Measurements from ENCODE around the gene TNS1. TPM values are rescaled to one million over a fixed set of nuclear protein-coding genes. Genes with fewer than 3 reads are reported as not detected.

Gene TNS1
- total RNA-seq, 1 experiment from 2014 or later, result 3.4 TPM

DNA sequence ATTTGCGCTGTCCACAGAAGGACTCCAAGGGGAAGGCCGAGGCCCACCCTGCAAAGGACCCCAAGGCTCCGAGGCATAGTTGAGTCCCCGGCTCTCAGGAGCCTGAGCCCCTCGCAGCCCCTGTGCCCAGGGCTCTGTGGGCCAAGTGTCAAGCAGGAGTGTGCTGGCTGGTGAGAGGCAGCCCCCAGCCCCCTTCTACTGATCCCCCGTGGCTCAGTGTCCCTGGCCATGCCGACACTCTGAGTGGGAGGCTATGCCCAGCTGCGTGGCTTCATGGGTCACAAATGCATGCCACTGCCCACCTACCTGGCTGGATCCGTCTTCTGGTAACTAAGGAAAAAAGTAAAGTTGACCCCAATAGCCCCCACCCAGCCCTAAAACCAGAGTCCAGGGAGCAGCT lies 172.7 kb downstream of the TNS1 start:
- Histone ChIP-seq H3K14ac (ENCODE audit: insufficient read depth, low read length) (no peak overlapping the region), H3K27ac (ENCODE audit: insufficient read length, low read depth, low read length) (no peak overlapping the region), H2BK5ac (ENCODE audit: insufficient read length, low read length) (no peak overlapping the region), H3T11ph (ENCODE audit: low read length) (no peak overlapping the region), H3K4ac (ENCODE audit: low read depth, low read length) (no peak overlapping the region), H3K9me3 (ENCODE audit: control insufficient read depth, low read depth, low read length) (no peaks in the 10 kb centered on the region), H3K23me2 (ENCODE audit: insufficient read length, low read depth, low read length, poor library complexity, severe bottlenecking) (no peaks in the 10 kb centered on the region), H3K27me3 (ENCODE audit: insufficient read depth, low read length) (no peaks in the 10 kb centered on the region), H4K91ac (ENCODE audit: insufficient read length, low read depth, low read length) (no peak overlapping the region), H2BK120ac (ENCODE audit: low read depth, low read length, poor library complexity, severe bottlenecking) (no peak overlapping the region), H3K4me1 (ENCODE audit: insufficient read depth, low read length) (no peaks in the 10 kb centered on the region), H4K20me1 (ENCODE audit: control insufficient read depth, insufficient read depth, insufficient read length) (no peaks in the 10 kb centered on the region), H4K5ac (ENCODE audit: insufficient read length, low read depth, low read length) (no peak overlapping the region), H3K9ac (ENCODE audit: extremely low read depth, insufficient read length, low read length) (no peak overlapping the region), H3K79me1 (ENCODE audit: insufficient read depth, low read depth, low read length, poor library complexity, severe bottlenecking) (no peaks in the 10 kb centered on the region), H2BK15ac (ENCODE audit: low read depth, low read length) (no peak overlapping the region), H2BK12ac (ENCODE audit: insufficient read length, low read depth, low read length) (no peak overlapping the region), H3K23ac (ENCODE audit: insufficient read length, low read depth, low read length) (no peak overlapping the region), H3K4me2 (ENCODE audit: insufficient read depth, insufficient read length, low read length) (no peak overlapping the region), H3K18ac (ENCODE audit: insufficient read length, low read depth, low read length) (no peak overlapping the region), H3K79me2 (ENCODE audit: insufficient read depth, low read length) (no peaks in the 10 kb centered on the region), H2AFZ (ENCODE audit: low read length) (no peak overlapping the region), H3K56ac (ENCODE audit: insufficient read length, low read depth, low read length) (no peak overlapping the region), H2BK20ac (ENCODE audit: low read depth, low read length, poor library complexity, severe bottlenecking) (no peak overlapping the region), H4K8ac (replicated peaks; ENCODE audit: insufficient read length, low read depth, low read length) (no peak overlapping the region), H2AK5ac (ENCODE audit: insufficient read length, low read length) (no peak overlapping the region)
- H3K9me3 Mint-ChIP-seq, result no peaks in the 10 kb centered on the region; a peak in 1 of 5 replicates
- peaks cover 14% of the 10 kb centered on the region for H3K27me3 Mint-ChIP-seq (ENCODE audit: low read depth)
- WGBS (ENCODE audit: extremely low coverage, insufficient read length, low lambda C conversion rate), result no CpG with 5 or more reads among the region's 9 CpGs
- TF ChIP-seq, protein P1, sequence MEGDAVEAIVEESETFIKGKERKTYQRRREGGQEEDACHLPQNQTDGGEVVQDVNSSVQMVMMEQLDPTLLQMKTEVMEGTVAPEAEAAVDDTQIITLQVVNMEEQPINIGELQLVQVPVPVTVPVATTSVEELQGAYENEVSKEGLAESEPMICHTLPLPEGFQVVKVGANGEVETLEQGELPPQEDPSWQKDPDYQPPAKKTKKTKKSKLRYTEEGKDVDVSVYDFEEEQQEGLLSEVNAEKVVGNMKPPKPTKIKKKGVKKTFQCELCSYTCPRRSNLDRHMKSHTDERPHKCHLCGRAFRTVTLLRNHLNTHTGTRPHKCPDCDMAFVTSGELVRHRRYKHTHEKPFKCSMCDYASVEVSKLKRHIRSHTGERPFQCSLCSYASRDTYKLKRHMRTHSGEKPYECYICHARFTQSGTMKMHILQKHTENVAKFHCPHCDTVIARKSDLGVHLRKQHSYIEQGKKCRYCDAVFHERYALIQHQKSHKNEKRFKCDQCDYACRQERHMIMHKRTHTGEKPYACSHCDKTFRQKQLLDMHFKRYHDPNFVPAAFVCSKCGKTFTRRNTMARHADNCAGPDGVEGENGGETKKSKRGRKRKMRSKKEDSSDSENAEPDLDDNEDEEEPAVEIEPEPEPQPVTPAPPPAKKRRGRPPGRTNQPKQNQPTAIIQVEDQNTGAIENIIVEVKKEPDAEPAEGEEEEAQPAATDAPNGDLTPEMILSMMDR (conservative IDR thresholded peaks at IDR 0.05), result no peak
- peaks cover 4 to 19% of the 10 kb centered on the region in 2 experiments for H3K4me1 Mint-ChIP-seq
- H3K36me3 Mint-ChIP-seq (ENCODE audit: insufficient read depth in 1 of 3, low read depth in 3 of 3), result peaks cover 0 to 8% (median 4%) of the 10 kb centered on the region in 3 experiments; a peak in 4 of 7 replicates
- H3K27ac Mint-ChIP-seq, result no peak overlapping the region
- DNase-seq, result no peak
- H3K4me3 Mint-ChIP-seq, result no peak overlapping the region
